ENCODE results near the gene OR2B2. TPM values are rescaled to one million over a fixed set of nuclear protein-coding genes. Genes with fewer than 3 reads are reported as not detected.

The OR2B2 gene
- total RNA-seq, 6 experiments from 2014 or later: not detected

GRCh38 chr6:27897580-27898206 is 14.5 kb downstream of the OR2B2 start:
- no peaks in the 10 kb centered on the region for H3K9me3 ChIP-seq
- ATAC-seq (no peak), DNase-seq (no peak)
- 87% methylated on average over 3 of the region's 3 CpGs for WGBS (ENCODE audit: insufficient coverage, low coverage, low lambda C conversion rate, missing lambda C conversion rate)
- H3K27ac ChIP-seq: no peak overlapping the region
- intact Hi-C loops (cut with DNase I): no loop called here
- H3K27me3 ChIP-seq: no peaks in the 10 kb centered on the region
- peaks cover 0 to 3% (median 1%) of the 10 kb centered on the region in 4 donors for H3K4me1 ChIP-seq
- TF ChIP-seq POLR2A (IDR thresholded peaks at IDR 0.05) (no peak), CTCF (IDR thresholded peaks at IDR 0.05) (no peak)
- no peaks in the 10 kb centered on the region for H3K36me3 ChIP-seq
- H3K4me3 ChIP-seq: no peak overlapping the region

- no peak for DNase-seq
- no peaks in the 10 kb centered on the region for H3K36me3 ChIP-seq
- intact Hi-C loops (cut with DNase I): no loop called here
- ATAC-seq: no peak
- no peak for TF ChIP-seq POLR2A (IDR thresholded peaks at IDR 0.05)
- TF ChIP-seq CTCF (IDR thresholded peaks at IDR 0.05): no peak
- H3K4me1 ChIP-seq: peaks cover 0 to 3% (median 0%) of the 10 kb centered on the region in 4 donors
- no peak overlapping the region for H3K27ac ChIP-seq
- no peaks in the 10 kb centered on the region for H3K27me3 ChIP-seq
- H3K9me3 ChIP-seq: no peaks in the 10 kb centered on the region
- H3K4me3 ChIP-seq: no peak overlapping the region
- WGBS (ENCODE audit: insufficient coverage, low coverage, low lambda C conversion rate, missing lambda C conversion rate): 84% methylated on average over 4 of the region's 4 CpGs
Measured at GRCh38 chr6:27896398-27896796, 15.8 kb downstream of the OR2B2 start.

DNA sequence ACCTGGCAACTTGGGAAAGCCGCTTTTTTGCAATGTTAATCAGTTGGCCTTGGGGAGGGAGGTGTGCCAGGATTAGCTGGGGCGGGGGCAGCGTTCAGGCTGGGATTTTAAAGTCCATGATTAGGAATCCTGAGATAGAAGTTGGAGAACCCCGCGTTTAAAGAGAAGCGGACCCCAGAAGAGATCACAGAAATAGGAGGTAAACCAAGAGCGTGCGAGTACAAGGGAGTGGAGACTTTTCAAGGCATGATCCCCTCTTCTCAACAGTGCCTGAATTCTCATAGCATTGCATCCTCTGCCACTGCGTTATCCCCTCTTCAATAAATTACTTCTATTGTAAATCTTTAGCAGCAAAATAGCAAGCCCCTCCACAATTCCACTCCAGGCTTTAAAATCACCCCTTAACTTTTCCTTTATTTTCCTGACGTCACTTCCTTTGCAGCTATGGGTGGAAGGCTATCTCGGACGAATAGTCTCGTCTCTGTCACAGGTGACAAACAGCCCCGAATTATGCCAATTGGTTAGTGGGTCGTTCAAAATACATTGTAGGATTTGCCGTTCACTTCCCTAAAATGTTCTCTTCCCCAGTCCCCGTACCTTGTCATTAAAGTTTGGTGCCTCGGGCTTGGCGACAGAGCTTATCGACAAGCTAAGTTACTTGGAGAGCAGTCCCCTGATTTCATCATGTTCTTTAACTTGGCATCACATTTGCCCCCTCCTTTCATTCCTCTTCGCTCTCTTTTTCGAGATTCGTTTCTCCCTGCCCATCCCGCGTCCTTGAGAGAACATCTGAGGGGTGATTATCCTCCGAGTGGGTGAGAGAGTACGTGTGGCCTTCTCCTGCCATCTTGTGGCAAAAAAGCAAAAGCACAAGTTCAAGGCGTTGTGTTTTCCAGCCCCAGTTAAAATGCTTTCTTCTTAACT is 17.1 kb downstream of the OR2B2 start:
- under 1% methylated on average over 28 of the region's 28 CpGs for WGBS (ENCODE audit: insufficient coverage, low coverage, low lambda C conversion rate, missing lambda C conversion rate)
- peak; percentile 23 for TF ChIP-seq POLR2A (IDR thresholded peaks at IDR 0.05)
- TF ChIP-seq CTCF (IDR thresholded peaks at IDR 0.05): peak; percentile 72 to 82 (median 74)
- peak in 1 of 3 donors; percentile 64 for DNase-seq
- H3K9me3 ChIP-seq: no peaks in the 10 kb centered on the region
- H3K36me3 ChIP-seq: no peaks in the 10 kb centered on the region
- intact Hi-C loops (cut with DNase I): no loop called here
- H3K27me3 ChIP-seq: no peaks in the 10 kb centered on the region
- peak; percentile 64 to 76 (median 66) for ATAC-seq
- peak overlapping the region; percentile 71 to 73 (median 73) for H3K4me3 ChIP-seq
- peaks cover 0 to 3% (median 0%) of the 10 kb centered on the region in 4 donors for H3K4me1 ChIP-seq
- H3K27ac ChIP-seq: peak overlapping the region; percentile 77 to 88 (median 87)

DNA sequence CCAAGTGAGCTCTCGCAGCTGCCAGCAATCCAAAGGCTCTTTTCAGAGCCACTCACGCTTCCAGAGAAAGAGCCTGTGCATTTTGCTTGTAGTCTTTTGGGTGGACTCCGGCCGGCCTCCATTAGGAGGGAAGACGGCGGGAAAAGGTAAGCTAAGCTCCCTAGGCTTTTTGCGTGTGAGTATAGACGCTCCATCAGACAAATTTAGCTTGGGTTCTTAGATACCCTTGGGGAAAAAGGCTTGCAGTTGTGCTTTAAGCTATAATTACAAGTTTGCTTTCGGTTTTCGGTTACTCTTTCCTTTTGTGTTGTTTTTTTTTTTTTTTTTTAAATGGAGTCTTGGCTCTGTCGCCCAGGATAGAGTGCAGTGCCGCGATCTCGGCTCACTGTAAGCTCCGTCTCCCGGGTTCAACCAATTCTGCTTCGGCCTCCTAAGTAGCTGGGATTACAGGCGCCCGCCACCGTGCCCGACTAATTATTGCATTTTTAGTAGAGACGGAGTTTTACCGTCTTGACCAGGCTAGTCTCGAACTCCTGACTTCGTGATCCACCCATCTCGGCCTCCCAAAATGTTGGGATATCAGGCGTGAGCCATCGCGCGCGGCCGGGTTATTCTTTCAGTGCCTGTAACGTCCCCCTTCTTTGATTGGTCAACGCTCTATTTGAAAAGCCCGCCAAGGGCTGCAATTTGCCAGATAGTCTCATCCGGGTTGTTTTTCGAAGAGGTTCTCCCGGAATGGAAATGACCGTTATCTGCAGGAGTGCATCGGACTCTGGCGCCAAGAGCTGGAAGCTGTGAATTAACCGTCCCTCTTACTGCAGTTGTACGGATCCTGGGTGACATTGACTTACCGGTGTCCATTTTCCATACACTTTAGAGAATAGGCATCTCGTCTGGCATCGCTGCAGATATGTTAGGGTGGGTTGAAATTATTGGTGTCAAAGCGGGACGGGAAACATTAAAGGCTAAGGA is 18.1 kb downstream of the OR2B2 start:
- intact Hi-C loops (cut with DNase I): no loop called here
- TF ChIP-seq POLR2A (IDR thresholded peaks at IDR 0.05) (peak; percentile 30), CTCF (IDR thresholded peaks at IDR 0.05) (no peak)
- peaks cover 0 to 3% (median 0%) of the 10 kb centered on the region in 4 donors for H3K4me1 ChIP-seq
- under 1% methylated on average over 48 of the region's 48 CpGs for WGBS (ENCODE audit: insufficient coverage, low coverage, low lambda C conversion rate, missing lambda C conversion rate)
- peak overlapping the region; percentile 71 to 73 (median 73) for H3K4me3 ChIP-seq
- peak; percentile 69 to 76 (median 72) for ATAC-seq
- no peaks in the 10 kb centered on the region for H3K36me3 ChIP-seq
- H3K9me3 ChIP-seq: no peaks in the 10 kb centered on the region
- no peaks in the 10 kb centered on the region for H3K27me3 ChIP-seq
- peak overlapping the region; percentile 77 to 88 (median 87) for H3K27ac ChIP-seq
- peak; percentile 82 to 90 (median 86) for DNase-seq

All from right lobe of liver (tissue), 6 donors.